Fibroblast of pulmonary artery (primary cell): ENCODE results near the gene RNF223.
"Not testable (repeated sequence)": the region's sequence is repeated elsewhere in the genome, so short reads cannot be mapped to it uniquely, and the experiment has no call there.

ENCODE experiments used
- DNase-seq: peaks from one replicate; pipeline ENCODE4 v3.0.0-alpha.2; 2010; ENCODE audit warnings: low read depth
- H3K4me3 ChIP-seq: replicated peaks from 2 replicates; pipeline ENCODE4 v1.5.1; 2011; ENCODE audit warnings: low read depth, mild to moderate bottlenecking, control low read depth, low read length, moderate library complexity
- CTCF ChIP-seq: IDR thresholded peaks from 2 replicates; pipeline ENCODE4 v1.5.1; 2011; ENCODE audit warnings: mild to moderate bottlenecking, control low read depth, low read length, inconsistent platforms; ENCODE audit errors: missing control alignments

RNF223 gene

DNA sequence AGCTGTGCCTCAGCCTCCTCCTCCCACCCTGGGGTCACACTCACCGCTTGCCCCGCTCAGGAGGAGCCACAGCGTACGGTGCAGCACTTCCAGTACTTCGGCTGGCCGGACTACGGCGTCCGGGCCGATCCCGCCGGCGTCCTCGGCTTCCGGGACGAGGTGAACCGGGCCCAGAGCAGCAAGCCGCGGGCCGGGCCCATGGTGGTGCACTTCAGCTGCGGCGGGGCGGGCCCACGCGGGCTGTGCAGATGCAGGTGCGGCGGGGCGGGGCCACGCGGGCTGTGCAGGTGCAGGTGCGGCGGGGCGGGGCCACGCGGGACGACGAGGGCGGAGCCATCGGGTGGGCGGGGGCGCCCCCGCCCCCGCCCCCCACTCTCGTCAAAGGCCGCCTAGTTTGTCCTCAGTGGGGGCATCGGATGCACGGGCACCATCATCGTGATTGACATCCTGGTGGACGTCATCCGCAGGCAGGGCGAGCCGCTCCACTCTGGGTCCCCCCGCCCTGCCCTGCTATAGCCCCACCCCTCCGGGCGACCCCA lies 5.5 kb downstream of the RNF223 start:
- H3K4me3 ChIP-seq = peak overlapping the region; percentile 66
- DNase-seq = no peak
- TF ChIP-seq CTCF = no peak

- no peak for TF ChIP-seq CTCF
- no peak for DNase-seq
- no peak overlapping the region for H3K4me3 ChIP-seq
Measured at GRCh38 chr1:1067860-1068516, 6.1 kb downstream of the RNF223 start.

GRCh38 chr1:1067284-1067859 lies 6.7 kb downstream of the RNF223 start:
- no peak overlapping the region for H3K4me3 ChIP-seq
- TF ChIP-seq CTCF = no peak
- no peak for DNase-seq

GRCh38 chr1:1066403-1067283 lies 7.5 kb downstream of the RNF223 start:
- no peak overlapping the region for H3K4me3 ChIP-seq
- no peak for DNase-seq
- no peak for TF ChIP-seq CTCF

GRCh38 chr1:1065940-1066304 lies 8.2 kb downstream of the RNF223 start:
- DNase-seq, H3K4me3 ChIP-seq: not testable (repeated sequence)

DNA sequence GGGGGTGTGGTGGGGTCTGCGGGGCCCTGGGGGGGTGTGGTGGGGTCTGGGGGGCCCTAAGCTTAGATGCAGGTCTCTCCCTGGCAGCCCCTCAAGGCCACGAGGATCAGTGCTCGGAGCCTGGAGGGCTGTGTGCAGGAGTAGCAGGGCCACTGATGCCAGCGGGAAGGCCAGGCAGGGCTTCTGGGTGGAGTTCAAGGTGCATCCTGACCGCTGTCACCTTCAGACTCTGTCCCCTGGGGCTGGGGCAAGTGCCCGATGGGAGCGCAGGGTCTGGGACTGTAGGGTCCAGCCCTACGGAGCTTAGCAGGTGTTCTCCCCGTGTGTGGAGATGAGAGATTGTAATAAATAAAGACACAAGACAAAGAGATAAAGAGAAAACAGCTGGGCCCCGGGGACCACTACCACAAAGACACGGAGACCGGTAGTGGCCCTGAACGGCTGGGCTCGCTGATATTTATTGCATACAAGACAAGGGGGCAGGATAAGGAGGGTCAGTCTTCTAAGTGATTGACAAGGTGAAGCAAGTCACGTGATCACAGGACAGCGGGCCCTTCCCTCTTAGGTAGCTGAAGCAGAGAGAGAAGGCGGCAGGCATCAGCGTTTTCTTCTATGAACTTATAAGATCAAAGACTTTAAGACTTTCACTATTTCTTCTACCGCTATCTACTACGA lies 8.7 kb downstream of the RNF223 start:
- TF ChIP-seq CTCF = no peak
- H3K4me3 ChIP-seq = no peak overlapping the region
- DNase-seq = no peak
